Amniotic epithelial cell (primary cell): ENCODE results near the gene ECI1.

ENCODE experiments used
- DNase-seq: peaks from one replicate; pipeline ENCODE4 v3.0.0-alpha.2; 2010; ENCODE audit warnings: low read depth

The ECI1 gene

DNA sequence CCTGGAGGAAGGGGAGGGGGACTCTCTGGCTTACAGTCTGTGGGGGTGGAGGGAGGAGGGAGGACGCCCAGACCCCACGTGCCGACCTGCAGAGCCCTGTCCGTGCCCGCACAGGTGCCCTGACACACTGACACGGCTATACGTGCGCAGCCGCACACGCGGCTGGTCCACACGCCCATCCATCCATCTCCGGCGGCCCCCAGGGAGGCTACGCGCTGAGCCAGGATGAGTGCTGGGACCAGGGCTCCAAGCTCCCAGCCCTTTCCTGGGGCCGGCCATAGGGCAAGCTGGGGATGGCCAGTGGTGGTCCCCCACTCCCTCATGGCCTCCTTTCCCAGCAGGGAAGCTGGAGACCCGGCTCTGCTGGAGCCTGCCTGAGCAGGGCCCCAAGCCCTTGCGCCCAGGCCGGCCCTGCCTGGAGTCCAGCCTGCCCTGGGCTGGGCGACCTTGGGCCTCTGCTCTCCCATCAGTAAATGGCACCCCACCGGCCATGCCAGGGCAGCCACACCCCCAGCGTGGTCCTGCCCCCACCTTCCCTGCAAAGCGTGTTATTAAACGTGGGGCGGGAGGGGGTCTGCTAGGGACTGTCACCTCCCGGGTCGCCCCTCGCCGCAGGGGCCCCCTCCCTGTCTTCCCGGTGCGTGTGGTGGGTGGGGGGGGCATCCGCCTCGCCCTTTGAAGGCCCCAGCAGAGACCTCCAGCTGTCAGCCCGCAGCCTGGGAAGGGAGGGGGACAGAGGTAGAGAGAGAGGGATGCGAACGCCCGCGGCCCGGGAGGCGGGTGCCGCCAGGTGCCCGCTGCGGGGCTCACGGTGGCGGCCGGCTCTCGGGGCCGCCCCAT, 55.8 kb downstream of the ECI1 start:
- no peak for DNase-seq

DNA sequence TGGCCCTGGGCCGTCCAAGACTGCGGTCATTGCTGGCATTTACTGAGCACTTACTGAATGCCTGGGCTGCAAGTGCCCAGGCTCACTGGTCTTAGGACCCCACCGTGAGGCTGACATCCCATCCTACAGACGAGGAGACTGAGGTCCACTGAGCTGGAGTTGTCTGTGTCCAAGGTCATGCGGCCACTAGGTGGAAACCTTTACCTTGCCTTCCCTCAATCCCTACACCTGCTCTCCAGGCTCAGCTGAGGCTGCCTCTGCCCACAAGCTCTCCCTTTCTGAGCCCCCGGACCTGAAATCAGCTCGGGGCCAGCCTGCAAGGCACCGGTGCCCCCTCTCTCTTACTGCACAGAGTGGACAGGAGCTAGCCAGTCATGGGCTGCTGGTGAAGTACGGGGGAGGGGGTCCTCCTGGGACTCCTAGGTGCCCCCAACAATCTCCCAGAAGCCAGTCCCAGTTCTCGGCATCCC, 56.5 kb downstream of the ECI1 start:
- DNase-seq = peak; percentile 49

DNA sequence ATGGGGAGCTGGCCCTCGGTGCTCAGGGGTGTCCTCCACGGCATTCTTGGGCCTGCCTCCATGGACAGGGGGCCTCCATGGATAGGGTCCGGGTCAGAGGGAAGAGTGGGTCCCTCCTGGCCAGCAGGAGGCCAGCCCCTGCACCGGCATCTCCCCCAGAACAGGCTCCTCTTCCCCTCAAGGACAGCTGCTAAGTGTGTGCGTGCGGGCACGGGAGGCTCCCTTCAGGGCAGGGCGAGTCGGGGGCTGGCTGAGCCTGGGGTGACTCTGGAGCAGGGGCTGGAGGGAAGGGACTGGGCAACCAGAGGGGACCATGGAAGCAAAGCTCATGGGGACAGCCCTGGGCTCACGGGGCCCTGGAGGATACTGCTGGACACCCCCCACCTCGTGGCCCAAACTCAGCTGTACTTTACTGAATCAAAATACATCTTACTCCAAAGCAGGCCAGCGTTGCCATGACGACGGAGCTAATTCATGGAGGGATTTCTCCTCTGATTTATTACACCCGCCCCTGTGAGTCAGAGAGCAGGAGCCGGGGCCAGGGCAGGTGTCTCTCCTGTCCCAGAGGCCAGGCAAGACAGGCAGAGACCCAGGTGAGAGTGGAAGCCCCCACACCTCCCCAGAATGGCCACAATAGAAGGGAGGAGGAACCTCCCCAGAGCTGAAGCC, 57.1 kb downstream of the ECI1 start:
- DNase-seq = peak; percentile 78

DNA sequence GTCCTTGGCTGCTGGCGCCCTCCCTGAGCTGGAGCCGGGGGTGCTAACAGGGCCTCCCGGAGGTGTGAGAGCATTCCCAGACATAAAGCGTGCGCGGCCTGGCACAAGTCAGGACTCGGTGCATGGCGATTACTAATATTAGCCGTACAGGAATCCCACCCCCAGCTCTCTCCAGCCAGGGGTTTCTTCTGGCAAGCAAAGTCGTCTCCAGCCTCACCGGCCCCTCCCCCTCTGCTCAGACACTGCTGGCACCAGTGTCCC, 60.0 kb downstream of the ECI1 start:
- DNase-seq = no peak

DNA sequence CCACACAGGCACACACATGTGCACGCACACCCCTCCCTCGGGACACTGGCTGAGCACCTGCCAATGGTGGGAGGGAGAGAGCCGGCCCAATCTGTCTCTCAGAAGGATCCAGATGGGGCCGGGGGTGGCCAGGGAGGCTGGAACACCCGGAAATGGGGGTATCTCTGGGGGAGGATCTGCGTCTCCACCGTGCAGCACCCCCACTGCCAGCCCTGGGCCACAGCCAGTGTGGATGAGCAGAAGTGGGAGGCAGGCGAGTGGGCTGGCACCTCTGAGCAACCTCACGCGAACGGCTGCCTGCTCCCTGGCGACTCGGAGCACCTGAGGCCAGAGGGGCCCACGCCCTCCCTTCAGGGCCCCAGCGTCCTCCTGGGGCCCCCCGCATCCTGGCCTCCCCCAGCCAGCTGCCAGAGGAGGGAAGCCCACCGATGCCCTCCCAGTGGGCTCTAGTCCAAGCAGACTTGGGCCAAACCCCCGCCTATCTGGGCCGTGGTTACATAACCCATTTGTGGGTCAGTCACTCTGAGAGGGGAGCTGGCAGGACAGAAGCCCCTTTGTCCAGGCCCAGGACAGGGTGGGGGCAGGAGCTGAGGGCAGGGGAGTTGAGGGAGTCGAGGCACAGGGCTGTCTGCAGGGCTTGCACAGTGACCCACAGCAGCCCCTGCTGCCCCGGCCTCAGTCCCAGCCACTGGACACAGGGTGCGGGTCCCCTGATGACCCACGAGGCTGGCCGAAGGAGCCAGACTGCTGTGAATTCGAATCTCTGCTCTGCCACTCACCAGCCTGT, 60.5 kb downstream of the ECI1 start:
- no peak for DNase-seq

DNA sequence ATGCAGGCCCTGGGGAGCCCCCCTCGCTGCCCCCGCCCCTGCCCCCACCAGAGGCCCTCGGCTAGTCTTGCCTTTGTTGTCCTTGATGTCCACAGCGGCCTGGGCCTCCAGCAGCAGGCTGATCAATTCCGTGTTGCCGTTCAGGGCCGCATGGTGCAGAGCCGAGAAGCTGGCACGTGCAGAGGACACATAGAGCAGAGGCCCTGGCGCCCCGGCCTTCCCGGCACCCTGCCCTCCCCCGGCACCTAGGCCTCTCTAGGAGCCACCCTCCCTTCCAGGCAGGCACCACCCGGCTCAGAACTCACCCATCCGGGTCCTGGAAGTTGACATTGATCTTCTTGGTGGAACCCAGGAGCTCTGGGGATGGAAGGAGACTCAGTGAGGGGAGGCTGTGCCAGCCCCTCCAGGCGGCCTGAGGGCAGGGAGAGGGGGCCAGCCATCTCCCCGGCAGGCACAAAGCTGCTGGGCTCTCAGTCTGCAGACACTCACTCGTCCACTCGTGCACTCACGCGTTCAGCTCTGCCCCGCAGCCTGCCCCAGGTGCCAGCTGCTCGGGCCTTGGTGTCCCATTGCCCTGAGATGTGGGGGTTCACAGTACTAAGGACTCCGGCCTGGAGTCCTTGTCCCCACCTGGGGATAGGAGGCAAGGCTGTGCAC, 61.3 kb downstream of the ECI1 start:
- DNase-seq = no peak
